GM23338 (cell line): Measurements from ENCODE around the gene APP. TPM values are rescaled to one million over a fixed set of nuclear protein-coding genes. Genes with fewer than 3 reads are reported as not detected.

Experiments
- ATAC-seq: fragments of 200-7000 bp; cut with Tn5 transposase; 3 replicates; pipeline ENCODE4 v1.9.1; 2020
- DNase-seq: peaks from one replicate; pipeline ENCODE4 v3.0.0-alpha.2; 2015; ENCODE audit warnings: low spot score
- H2AFZ ChIP-seq: fragments of 200-600 bp; sonication (generic); 2 replicates; pipeline ENCODE4 v1.8.0; 2016; ENCODE audit warnings: antibody characterized with exemption, mild to moderate bottlenecking, moderate library complexity
- H3F3A ChIP-seq: fragments of 200-600 bp; sonication (generic); replicated peaks from 2 replicates; pipeline ENCODE4 v1.8.0; 2017; ENCODE audit warnings: antibody characterized with exemption, mixed run types, low read depth
- H3K27ac ChIP-seq: fragments of 200-600 bp; sonication (generic); 2 replicates; pipeline ENCODE4 v1.6.1; 2016; ENCODE audit warnings: low read depth
- H3K27me3 ChIP-seq: fragments of 200-600 bp; sonication (generic); 2 replicates; pipeline ENCODE4 v1.8.0; 2016; ENCODE audit warnings: mild to moderate bottlenecking, mixed run types, moderate library complexity; ENCODE audit not compliant: insufficient read depth
- H3K36me3 ChIP-seq: fragments of 200-600 bp; sonication (generic); 2 replicates; pipeline ENCODE4 v1.8.0; 2016; ENCODE audit warnings: mild to moderate bottlenecking; ENCODE audit not compliant: insufficient read depth
- H3K4me1 ChIP-seq: fragments of 200-600 bp; sonication (generic); 2 replicates; pipeline ENCODE4 v1.8.0; 2016; ENCODE audit warnings: mild to moderate bottlenecking, moderate library complexity; ENCODE audit not compliant: insufficient read depth
- H3K4me2 ChIP-seq: fragments of 200-600 bp; sonication (generic); 2 replicates; pipeline ENCODE4 v1.7.1; 2017; ENCODE audit warnings: mixed run types
- H3K4me3 ChIP-seq: fragments of 200-600 bp; sonication (generic); 2 replicates; pipeline ENCODE4 v1.6.1; 2016; ENCODE audit warnings: mixed run types
- H3K79me2 ChIP-seq: fragments of 200-600 bp; sonication (generic); replicated peaks from 2 replicates; pipeline ENCODE4 v1.8.0; 2017; ENCODE audit warnings: mild to moderate bottlenecking; ENCODE audit not compliant: insufficient read depth
- H3K9me2 ChIP-seq: fragments of 200-600 bp; sonication (generic); 2 replicates; pipeline ENCODE4 v1.8.0; 2017; ENCODE audit not compliant: insufficient read depth
- H4K20me1 ChIP-seq: fragments of 200-600 bp; sonication (generic); replicated peaks from 2 replicates; pipeline ENCODE4 v1.8.0; 2017; ENCODE audit warnings: mild to moderate bottlenecking; ENCODE audit not compliant: insufficient read depth
- H3K27ac Mint-ChIP-seq: 2 replicates; pipeline ENCODE4 v1.8.0; 2020; ENCODE audit warnings: inconsistent platforms, mild to moderate bottlenecking, moderate library complexity, mixed read lengths
- H3K27me3 Mint-ChIP-seq: 3 replicates; pipeline ENCODE4 v1.8.0; 2022; ENCODE audit warnings: low read depth, mild to moderate bottlenecking, moderate library complexity, mixed read lengths, inconsistent platforms; ENCODE audit not compliant: insufficient read depth, poor library complexity
- H3K36me3 Mint-ChIP-seq: 3 replicates; pipeline ENCODE4 v1.8.0; 2021; ENCODE audit warnings: low read depth, mild to moderate bottlenecking, inconsistent platforms, moderate library complexity, mixed read lengths
- H3K4me1 Mint-ChIP-seq: 3 replicates; pipeline ENCODE4 v1.8.0; 2020; ENCODE audit warnings: mild to moderate bottlenecking, inconsistent platforms, mixed read lengths
- H3K4me3 Mint-ChIP-seq: 3 replicates; pipeline ENCODE4 v1.8.0; 2021; ENCODE audit warnings: moderate library complexity, mild to moderate bottlenecking, inconsistent platforms, mixed read lengths
- H3K9me3 Mint-ChIP-seq: 3 replicates; pipeline ENCODE4 v1.8.0; 2020; ENCODE audit warnings: moderate library complexity, mild to moderate bottlenecking, inconsistent platforms, mixed read lengths
- CREB1 ChIP-seq: fragments of 250-450 bp; sonication (Bioruptor Pico); IDR thresholded peaks from 2 replicates; pipeline ENCODE4 v1.5.0; 2020; ENCODE audit warnings: low read depth, mild to moderate bottlenecking, moderate library complexity
- CTCF ChIP-seq, 2 experiments: fragments of 200-600 bp in 1 of 2; sonication (generic) in 1 of 2; conservative IDR thresholded peaks; 2 replicates each; pipeline versions ENCODE4 v1.5.1 to v1.6.1; 2016 to 2017; ENCODE audit warnings: antibody characterized with exemption in 2 of 2, low read depth in 2 of 2, mild to moderate bottlenecking in 2 of 2, moderate library complexity in 1 of 2
- ETS1 ChIP-seq: IDR thresholded peaks from 2 replicates; pipeline ENCODE4 v1.6.1; 2016; ENCODE audit warnings: antibody characterized with exemption
- EZH2 ChIP-seq: fragments of 200-600 bp; sonication (generic); IDR thresholded peaks from one replicate; pipeline ENCODE4 v1.8.0; 2017; ENCODE audit warnings: antibody characterized with exemption, mild to moderate bottlenecking, low read depth; ENCODE audit not compliant: unreplicated experiment
- EZH2phosphoT487 ChIP-seq: fragments of 200-600 bp; sonication (generic); IDR thresholded peaks from one replicate; pipeline ENCODE4 v1.8.1; 2018; ENCODE audit warnings: antibody characterized with exemption; ENCODE audit not compliant: unreplicated experiment
- JUNB ChIP-seq: IDR thresholded peaks from one replicate; pipeline ENCODE4 v1.6.1; 2016; ENCODE audit warnings: antibody characterized with exemption; ENCODE audit not compliant: unreplicated experiment
- NANOG ChIP-seq: IDR thresholded peaks from 2 replicates; pipeline ENCODE4 v1.6.1; 2016; ENCODE audit warnings: antibody characterized with exemption, borderline replicate concordance
- POLR2AphosphoS5 ChIP-seq: IDR thresholded peaks from 2 replicates; pipeline ENCODE4 v1.6.1; 2016; ENCODE audit warnings: antibody characterized with exemption, low read depth
- REST ChIP-seq: IDR thresholded peaks from one replicate; pipeline ENCODE4 v1.6.1; 2018; ENCODE audit warnings: antibody characterized with exemption; ENCODE audit not compliant: unreplicated experiment
- STAT1 ChIP-seq: IDR thresholded peaks from one replicate; pipeline ENCODE4 v1.6.1; 2016; ENCODE audit warnings: antibody characterized with exemption; ENCODE audit not compliant: unreplicated experiment
- ZNF114 ChIP-seq: fragments of 250-450 bp; sonication (Bioruptor Pico); IDR thresholded peaks from 2 replicates; pipeline ENCODE4 v1.5.0; 2020; ENCODE audit warnings: mild to moderate bottlenecking, moderate library complexity
- ZNF331 ChIP-seq: fragments of 250-450 bp; sonication (Bioruptor Pico); IDR thresholded peaks from 2 replicates; pipeline ENCODE4 v1.5.0; 2020; ENCODE audit warnings: low read depth, mild to moderate bottlenecking, moderate library complexity
- ZNF462 ChIP-seq: fragments of 250-450 bp; sonication (Bioruptor Pico); IDR thresholded peaks from 2 replicates; pipeline ENCODE4 v1.5.0; 2020; ENCODE audit warnings: mild to moderate bottlenecking, moderate library complexity
- polyA plus RNA-seq: library from polyadenylated mRNA; unstranded; fragments of >200 nt; fragmentation: Nextera tagmentation; extraction: Ambion mirVana; gene quantifications from 2 replicates; pipeline ENCODE4 v1.2.1, GENCODE V29; 2016
- total RNA-seq: library from RNA; depleted of rRNA; stranded (reverse); fragments of >200 nt; shearing (Covaris generic); gene quantifications from 2 replicates; pipeline ENCODE4 v1.2.3, GENCODE V29; 2014

Gene APP
- total and polyA plus RNA-seq, 2 experiments from 2014 or later: 69.4 to 444 TPM

GRCh38 chr21:25858325-25858724 lies 312.2 kb downstream of the APP start:
- H4K20me1 ChIP-seq: no peaks in the 10 kb centered on the region
- no peak for ATAC-seq

More at GRCh38 chr21:25858325-25858724, 312.2 kb downstream of the APP start:
- Histone ChIP-seq H3F3A (no peaks in the 10 kb centered on the region), H3K36me3 (no peaks in the 10 kb centered on the region), H3K27ac (no peak overlapping the region), H3K4me3 (no peak overlapping the region), H2AFZ (no peak overlapping the region), H3K4me2 (no peak overlapping the region), H3K9me2 (no peaks in the 10 kb centered on the region), H3K79me2 (no peaks in the 10 kb centered on the region), H3K27me3 (no peaks in the 10 kb centered on the region), H3K4me1 (no peaks in the 10 kb centered on the region)
- TF ChIP-seq CTCF (conservative IDR thresholded peaks at IDR 0.05; ENCODE audit: low read depth in 2 of 2): no peak
- TF ChIP-seq REST: no peak
- no peak for TF ChIP-seq STAT1
- no peak for TF ChIP-seq JUNB
- no peak for TF ChIP-seq NANOG
- no peak for TF ChIP-seq ZNF114 (CRISPR knock-in tag)
- TF ChIP-seq ETS1: no peak
- no peak for TF ChIP-seq CREB1
- no peak for TF ChIP-seq EZH2phosphoT487
- no peak for TF ChIP-seq EZH2
- TF ChIP-seq ZNF331 (CRISPR knock-in tag): no peak
- no peak for TF ChIP-seq ZNF462 (CRISPR knock-in tag)
- TF ChIP-seq POLR2AphosphoS5: no peak
- no peaks in the 10 kb centered on the region for H3K9me3 Mint-ChIP-seq
- H3K4me3 Mint-ChIP-seq: no peak overlapping the region
- H3K27ac Mint-ChIP-seq: no peak overlapping the region
- no peaks in the 10 kb centered on the region; the same call in 2 of the 3 replicates for H3K4me1 Mint-ChIP-seq
- H3K27me3 Mint-ChIP-seq: no peaks in the 10 kb centered on the region
- DNase-seq: no peak
- H3K36me3 Mint-ChIP-seq: no peaks in the 10 kb centered on the region
